Vagina (tissue), 2 donors: Measurements from ENCODE around the gene FGF1. TPM values are rescaled to one million over a fixed set of nuclear protein-coding genes. Genes with fewer than 3 reads are reported as not detected.

Experiments used
- DNase-seq, 2 donors: peaks; one replicate each; pipeline ENCODE4 v3.0.0-alpha.2; 2017; ENCODE audit errors: extremely low spot score in 2 of 2
- H3K27ac ChIP-seq: fragments of 200-600 bp; sonication (generic); one replicate; pipeline ENCODE4 v1.5.1; 2019
- H3K27me3 ChIP-seq: fragments of 200-600 bp; sonication (generic); one replicate; pipeline ENCODE4 v1.5.1; 2019
- H3K36me3 ChIP-seq, 2 donors: fragments of 200-600 bp; sonication (generic); one replicate each; pipeline ENCODE4 v1.5.1; 2017 to 2019
- H3K4me1 ChIP-seq: fragments of 200-600 bp; sonication (generic); one replicate; pipeline ENCODE4 v1.5.1; 2019
- H3K4me3 ChIP-seq, 2 donors: fragments of 200-600 bp; sonication (generic); 1 replicate in 1 of 2; 2 replicates in 1 of 2; pipeline ENCODE4 v1.5.1; 2016 to 2019
- H3K9me3 ChIP-seq: fragments of 200-600 bp; sonication (generic); one replicate; pipeline ENCODE4 v1.5.1; 2019
- CTCF ChIP-seq, 3 experiments: fragments of 450-650 bp in 2 of 3; fragments of 200-600 bp in 1 of 3; sonication (generic) in 1 of 3; IDR thresholded peaks; one replicate each; pipeline ENCODE4 v1.5.1; 2017 to 2019; ENCODE audit warnings: antibody characterized with exemption in 3 of 3, mild to moderate bottlenecking in 2 of 3, moderate library complexity in 2 of 3
- POLR2A ChIP-seq, 2 donors: fragments of 450-650 bp; IDR thresholded peaks; one replicate each; pipeline ENCODE4 v1.6.1; 2017; ENCODE audit warnings: antibody characterized with exemption in 2 of 2, mild to moderate bottlenecking in 2 of 2, moderate library complexity in 2 of 2
- POLR2AphosphoS5 ChIP-seq, 2 donors: sonication (generic); formaldehyde crosslinking; IDR thresholded peaks; one replicate each; pipeline ENCODE4 v1.9.0; 2017; ENCODE audit warnings: antibody characterized with exemption in 2 of 2, mild to moderate bottlenecking in 2 of 2, low read depth in 1 of 2; ENCODE audit not compliant: insufficient read depth in 1 of 2
- intact Hi-C: fragments of 100-400 bp; cut with DNase I; formaldehyde crosslinking; loops from one replicate; pipeline ENCODE4 v1.15.1; 2023
- total RNA-seq: library from RNA; depleted of rRNA; stranded (reverse); fragments of >200 nt; gene quantifications from one replicate; pipeline ENCODE4 v1.2.3, GENCODE V29; 2016

FGF1 gene
- total RNA-seq, 1 donor from 2014 or later, result 2.0 TPM

DNA sequence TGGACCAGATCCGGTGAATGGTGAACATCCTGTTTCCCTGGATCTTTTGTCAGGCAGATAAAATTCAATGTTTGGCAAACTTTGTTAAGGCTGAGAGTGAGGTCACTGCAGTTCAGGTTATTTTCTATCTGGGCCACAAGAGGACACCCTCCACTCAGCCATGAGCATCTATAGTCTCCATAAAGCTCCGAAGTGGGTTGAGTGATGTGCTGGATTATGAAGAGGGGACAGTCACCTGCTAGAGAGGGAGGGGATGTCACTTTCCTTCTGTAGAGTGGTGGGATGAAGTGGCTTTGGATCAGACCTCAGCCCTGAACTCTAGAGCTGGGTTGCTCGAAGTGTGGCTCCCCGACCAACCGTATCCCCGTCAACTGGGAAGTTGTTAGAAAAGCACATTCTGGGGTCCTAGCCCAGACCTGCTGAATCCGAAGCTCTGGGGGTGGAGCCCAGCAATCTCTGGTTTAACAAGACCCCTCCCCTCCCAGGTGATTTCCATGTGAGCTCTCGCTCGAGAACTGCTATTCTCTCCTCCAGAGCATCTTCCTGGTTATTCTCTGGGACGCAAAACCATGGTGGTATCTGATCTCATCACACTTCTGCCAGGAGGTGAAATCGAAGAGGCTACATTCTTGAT is 31.8 kb upstream of the FGF1 start:
- no peak overlapping the region for H3K4me3 ChIP-seq
- DNase-seq, result no peak
- no peaks in the 10 kb centered on the region for H3K27me3 ChIP-seq
- TF ChIP-seq POLR2AphosphoS5 (IDR thresholded peaks at IDR 0.05; ENCODE audit: insufficient read depth in 1 of 2, low read depth in 1 of 2), result no peak
- TF ChIP-seq CTCF (IDR thresholded peaks at IDR 0.05), result peak; percentile 55 to 64 (median 61)
- TF ChIP-seq POLR2A (IDR thresholded peaks at IDR 0.05), result no peak
- no peaks in the 10 kb centered on the region for H3K4me1 ChIP-seq
- no peaks in the 10 kb centered on the region for H3K9me3 ChIP-seq
- H3K27ac ChIP-seq, result no peak overlapping the region
- intact Hi-C loops, result loop anchor here (5.0 to 10.0 kb wide), 2 partner anchors 57 to 160 kb away; partner anchors contain the start of gene ARHGAP26
- H3K36me3 ChIP-seq, result no peaks in the 10 kb centered on the region

GRCh38 chr5:142716963-142717362 is 31.1 kb upstream of the FGF1 start:
- DNase-seq, result no peak

DNA sequence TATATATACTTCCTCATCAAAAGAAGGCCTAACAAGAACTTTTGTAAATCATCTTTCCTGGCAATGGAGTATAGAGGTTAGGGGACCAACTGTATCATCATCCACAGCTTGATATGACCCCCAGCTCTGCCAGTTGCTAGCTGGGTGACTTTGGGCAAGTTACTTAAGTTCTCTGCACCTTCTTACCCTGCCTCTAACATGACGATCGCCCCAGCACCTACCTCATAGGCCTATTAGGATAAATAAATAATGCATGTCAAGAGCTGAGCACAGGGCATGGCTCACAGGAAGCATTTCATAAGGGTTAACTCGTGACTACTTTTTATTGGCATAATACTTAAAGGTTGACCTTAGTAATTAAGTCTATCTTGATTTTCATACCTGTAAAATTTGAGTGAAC is 29.4 kb upstream of the FGF1 start:
- intact Hi-C loops, result loop anchor here (5.0 to 10.0 kb wide), 2 partner anchors 60 to 162 kb away; partner anchors contain the start of gene ARHGAP26
- TF ChIP-seq POLR2AphosphoS5 (IDR thresholded peaks at IDR 0.05; ENCODE audit: insufficient read depth in 1 of 2, low read depth in 1 of 2), result no peak

More at GRCh38 chr5:142716963-142717362, 31.1 kb upstream of the FGF1 start:
- Histone ChIP-seq H3K9me3 (no peaks in the 10 kb centered on the region), H3K27ac (no peak overlapping the region), H3K4me1 (no peaks in the 10 kb centered on the region), H3K27me3 (no peaks in the 10 kb centered on the region), H3K4me3 (no peak overlapping the region), H3K36me3 (no peaks in the 10 kb centered on the region)
- TF ChIP-seq POLR2A (IDR thresholded peaks at IDR 0.05), result no peak
- TF ChIP-seq POLR2AphosphoS5 (IDR thresholded peaks at IDR 0.05; ENCODE audit: insufficient read depth in 1 of 2, low read depth in 1 of 2), result no peak
- no peak for TF ChIP-seq CTCF (IDR thresholded peaks at IDR 0.05)
- intact Hi-C loops, result loop anchor here (5.0 to 10.0 kb wide), 2 partner anchors 58 to 160 kb away; partner anchors contain the start of gene ARHGAP26

DNA sequence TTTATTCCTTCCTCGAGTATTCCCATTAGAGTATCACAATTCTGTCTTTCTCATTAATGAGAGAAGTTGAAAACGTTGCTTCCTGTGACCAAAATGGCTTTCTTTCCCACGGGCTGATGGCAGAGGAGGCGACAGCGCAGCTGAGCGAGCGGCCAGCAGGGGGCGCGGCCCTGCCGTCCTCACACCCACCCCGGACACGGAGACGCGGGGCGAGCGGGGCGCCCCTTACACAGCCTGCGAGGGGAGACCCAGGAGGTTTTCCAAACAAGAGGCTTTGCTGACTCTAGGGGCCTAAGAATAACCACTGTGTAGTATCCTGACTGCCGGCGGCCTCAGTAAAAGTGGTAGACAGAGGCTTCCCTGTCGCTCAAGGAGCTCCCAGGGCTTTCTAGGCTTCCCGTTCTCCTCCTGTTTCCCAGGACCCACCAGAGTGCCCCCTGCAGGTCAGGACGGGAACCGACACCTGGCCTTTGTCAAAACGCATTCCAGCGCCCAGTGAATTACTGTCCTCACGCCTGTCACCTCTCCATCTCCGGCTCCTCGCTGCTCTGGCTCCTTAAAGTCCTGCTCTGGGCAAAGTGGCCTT is 27.3 kb upstream of the FGF1 start:
- H3K9me3 ChIP-seq, result no peaks in the 10 kb centered on the region
- no peaks in the 10 kb centered on the region for H3K4me1 ChIP-seq
- TF ChIP-seq POLR2A (IDR thresholded peaks at IDR 0.05) (no peak), POLR2AphosphoS5 (IDR thresholded peaks at IDR 0.05; ENCODE audit: insufficient read depth in 1 of 2, low read depth in 1 of 2) (peak; percentile 71 to 76), CTCF (IDR thresholded peaks at IDR 0.05) (peak; percentile 71 to 99 (median 93))
- peak overlapping the region; percentile 76 for H3K27ac ChIP-seq
- peak overlapping the region; percentile 45 to 47 for H3K4me3 ChIP-seq
- DNase-seq, result no peak
- H3K36me3 ChIP-seq, result no peaks in the 10 kb centered on the region
- intact Hi-C loops, result loop anchor here (10.0 kb wide), 1 partner anchor 62 kb away; the partner anchor contains the start of gene ARHGAP26
- no peaks in the 10 kb centered on the region for H3K27me3 ChIP-seq

More for the DNA sequence above, 29.4 kb upstream of the FGF1 start:
- Histone ChIP-seq H3K4me1 (no peaks in the 10 kb centered on the region), H3K27ac (no peak overlapping the region), H3K27me3 (no peaks in the 10 kb centered on the region), H3K9me3 (no peaks in the 10 kb centered on the region), H3K4me3 (no peak overlapping the region), H3K36me3 (no peaks in the 10 kb centered on the region)
- no peak for DNase-seq

GRCh38 chr5:142703153-142703552 is 17.3 kb upstream of the FGF1 start:
- TF ChIP-seq POLR2AphosphoS5 (IDR thresholded peaks at IDR 0.05; ENCODE audit: insufficient read depth in 1 of 2, low read depth in 1 of 2) (no peak), POLR2A (IDR thresholded peaks at IDR 0.05) (no peak), CTCF (IDR thresholded peaks at IDR 0.05) (no peak)
- Histone ChIP-seq H3K27me3 (no peaks in the 10 kb centered on the region), H3K36me3 (no peaks in the 10 kb centered on the region)

More at GRCh38 chr5:142703153-142703552, 17.3 kb upstream of the FGF1 start:
- Histone ChIP-seq H3K27ac (no peak overlapping the region), H3K4me3 (no peak overlapping the region), H3K4me1 (peaks cover 9% of the 10 kb centered on the region), H3K9me3 (no peaks in the 10 kb centered on the region)
- DNase-seq, result no peak
- intact Hi-C loops, result no loop called here
